HFFc6 (cell line): ENCODE measurements around the gene RIPOR3. TPM values are rescaled to one million over a fixed set of nuclear protein-coding genes. Genes with fewer than 3 reads are reported as not detected.
A peak's percentile ranks its signal among the peaks of the same experiment; 100 is the strongest.

Experiments
- DNase-seq: peaks from one replicate; pipeline ENCODE4 v3.0.0-alpha.2; 2018
- H3K27ac Mint-ChIP-seq: 2 replicates; pipeline ENCODE4 v1.8.0; 2020; ENCODE audit warnings: mild to moderate bottlenecking, mixed read lengths
- H3K27me3 Mint-ChIP-seq: 2 replicates; pipeline ENCODE4 v1.8.0; 2021; ENCODE audit warnings: mild to moderate bottlenecking, moderate library complexity, mixed read lengths; ENCODE audit not compliant: insufficient read depth
- H3K36me3 Mint-ChIP-seq: 2 replicates; pipeline ENCODE4 v1.8.0; 2021; ENCODE audit warnings: low read depth, mixed read lengths
- H3K4me1 Mint-ChIP-seq: 2 replicates; pipeline ENCODE4 v1.8.0; 2020; ENCODE audit warnings: low read depth, mixed read lengths
- H3K4me3 Mint-ChIP-seq: 2 replicates; pipeline ENCODE4 v1.8.0; 2020; ENCODE audit warnings: mild to moderate bottlenecking, moderate library complexity, mixed read lengths
- H3K9me3 Mint-ChIP-seq: 2 replicates; pipeline ENCODE4 v1.8.0; 2020; ENCODE audit warnings: mild to moderate bottlenecking, mixed read lengths
- CTCF ChIP-seq: fragments of 200-600 bp; sonication (generic); IDR thresholded peaks from 2 replicates; pipeline ENCODE4 v1.5.0; 2021; ENCODE audit warnings: antibody characterized with exemption, mild to moderate bottlenecking
- total RNA-seq, 6 experiments: library from RNA; stranded (reverse); fragmentation: NEBNext Ultra II Directional; extraction: Animal tissue kit (Norgen Biotek cat#: 25700); gene quantifications; 2 replicates in 1 of 6; 3 replicates in 5 of 6; pipeline ENCODE4 v1.2.3, GENCODE V29; 2021

Gene RIPOR3
- total RNA-seq, 6 experiments from 2014 or later, result 0.07 to 0.25 (median 0.11) TPM

DNA sequence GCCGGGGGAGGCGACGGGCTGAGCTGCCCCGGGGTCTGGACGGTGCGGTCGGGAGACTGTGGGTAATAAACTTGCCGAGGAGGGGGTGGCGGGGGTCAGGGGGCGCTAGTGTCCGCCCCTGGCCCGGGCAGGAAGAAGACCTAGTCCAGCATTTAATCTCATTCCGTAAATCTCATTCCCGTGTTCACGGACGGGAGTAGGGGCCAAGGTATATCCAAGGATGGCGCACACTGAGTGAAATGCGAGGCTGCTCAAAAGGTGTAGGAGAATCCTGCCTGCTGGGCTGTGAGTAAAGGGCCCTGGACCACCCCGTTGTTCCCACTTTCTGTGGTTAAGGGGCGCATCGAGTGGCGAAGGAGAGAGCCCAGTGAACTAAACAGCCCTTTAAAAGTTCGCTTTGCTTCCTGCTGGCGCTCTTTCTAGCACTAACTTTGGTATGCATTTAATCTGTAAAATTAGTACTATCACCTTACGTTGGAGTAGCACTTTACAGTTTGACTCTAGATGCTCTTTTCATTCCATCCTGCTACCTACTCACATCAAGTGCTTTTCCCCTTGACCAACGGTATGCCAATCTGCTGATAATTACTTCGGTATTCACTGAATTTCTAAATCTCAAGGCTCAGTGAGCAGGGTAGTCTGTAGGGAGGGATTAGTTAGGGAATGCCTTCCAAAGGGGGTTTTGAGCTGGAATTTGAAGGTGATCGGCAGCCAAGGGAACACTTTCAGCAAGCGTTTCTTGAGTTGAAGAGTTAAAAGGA is 40.8 kb upstream of the RIPOR3 start:
- Mint-ChIP-seq H3K9me3 (no peaks in the 10 kb centered on the region), H3K4me3 (peak overlapping the region; percentile 75), H3K27ac (no peak overlapping the region), H3K4me1 (peaks cover 37% of the 10 kb centered on the region), H3K27me3 (no peaks in the 10 kb centered on the region; the same call in 1 of the 2 replicates), H3K36me3 (no peaks in the 10 kb centered on the region)
- TF ChIP-seq CTCF, result no peak
- no peak for DNase-seq

- peak; percentile 91 for DNase-seq
- peak within 1 kb of the TSS; percentile 86 for H3K27ac Mint-ChIP-seq
- H3K4me1 Mint-ChIP-seq, result peaks cover 44% of the 10 kb centered on the region
- H3K27me3 Mint-ChIP-seq, result no peaks in the 10 kb centered on the region; the same call in 1 of the 2 replicates
- no peaks in the 10 kb centered on the region for H3K9me3 Mint-ChIP-seq
- H3K4me3 Mint-ChIP-seq, result peak within 1 kb of the TSS; percentile 87
- TF ChIP-seq CTCF, result no peak
- no peaks in the 10 kb centered on the region for H3K36me3 Mint-ChIP-seq
Observed at GRCh38 chr20:50731055-50731929, 40.0 kb upstream of the RIPOR3 start, which contains the start of gene PARD6B. Gene PARD6B, plus strand, starts transcription at chr20:50731580. Its CDS starts 207 bp downstream, at chr20:50731787.

DNA sequence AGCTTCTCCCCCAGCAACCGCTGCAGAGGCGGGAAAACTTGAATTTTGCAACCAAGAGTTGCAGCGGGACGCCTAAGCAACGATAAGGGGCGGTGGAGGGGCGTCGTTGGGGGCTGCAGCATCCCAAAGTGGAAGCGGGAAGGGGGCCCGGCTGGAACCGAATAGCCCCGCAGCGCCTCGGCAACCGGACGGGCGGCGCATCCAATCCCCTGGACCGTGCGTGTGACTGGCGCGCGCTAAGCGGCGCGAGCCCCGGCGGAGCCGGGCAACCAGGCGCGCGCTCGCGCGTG is 39.4 kb upstream of the RIPOR3 start:
- Mint-ChIP-seq H3K4me1 (peaks cover 39% of the 10 kb centered on the region), H3K4me3 (peak overlapping the region; percentile 87), H3K27me3 (no peaks in the 10 kb centered on the region), H3K9me3 (no peaks in the 10 kb centered on the region), H3K27ac (peak overlapping the region; percentile 86; the same call in 1 of the 2 replicates), H3K36me3 (no peaks in the 10 kb centered on the region)
- no peak for DNase-seq
- no peak for TF ChIP-seq CTCF

DNA sequence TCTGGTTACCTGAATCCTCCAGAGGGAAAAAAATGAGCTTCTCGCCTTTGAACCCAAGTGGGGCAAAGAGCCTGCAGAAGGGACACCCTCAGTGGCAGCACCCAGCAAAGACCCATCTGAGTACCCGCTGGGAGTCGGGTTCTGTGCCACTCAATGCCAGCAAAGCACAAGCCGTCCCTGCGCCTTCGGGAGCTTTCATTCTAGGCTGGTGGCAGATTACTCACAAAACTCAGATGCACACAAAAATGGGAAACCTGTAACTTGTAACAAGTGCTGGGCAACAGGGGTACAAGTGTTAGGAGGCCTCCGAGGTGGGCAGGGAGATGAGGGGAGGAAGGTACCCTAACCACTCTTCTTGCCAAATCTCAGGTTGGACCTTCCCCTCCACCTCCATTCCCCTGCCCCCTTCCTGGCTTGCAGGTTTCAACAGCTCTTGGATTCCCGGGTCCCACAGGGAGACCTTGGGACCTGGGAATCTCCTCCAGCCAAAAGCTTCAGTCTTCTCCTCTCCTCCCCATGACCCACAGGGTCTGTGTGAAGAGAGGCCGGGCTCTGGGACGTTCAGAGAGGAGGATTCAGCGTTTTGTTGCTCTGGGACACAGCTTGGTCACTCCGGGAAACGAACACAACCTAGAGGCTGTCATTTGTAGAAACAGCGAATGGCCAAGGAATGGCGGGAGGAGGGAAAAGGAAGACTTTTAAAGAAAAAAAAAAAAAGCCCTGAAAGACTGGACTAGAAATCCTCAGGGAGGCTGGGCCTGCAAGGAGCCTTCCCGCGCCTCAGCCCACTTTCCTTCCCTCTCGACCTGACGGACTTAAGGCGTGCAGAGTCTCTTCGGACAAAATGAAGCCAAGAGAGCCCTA is 38.8 kb upstream of the RIPOR3 start:
- peak overlapping the region; percentile 86 for H3K27ac Mint-ChIP-seq
- peaks cover 33% of the 10 kb centered on the region for H3K4me1 Mint-ChIP-seq
- TF ChIP-seq CTCF, result no peak
- peak; percentile 51 for DNase-seq
- no peaks in the 10 kb centered on the region for H3K27me3 Mint-ChIP-seq
- peak overlapping the region; percentile 87 for H3K4me3 Mint-ChIP-seq
- H3K9me3 Mint-ChIP-seq, result no peaks in the 10 kb centered on the region
- H3K36me3 Mint-ChIP-seq, result no peaks in the 10 kb centered on the region
